SK-N-SH (cell line): ENCODE data around the gene EFCAB13. TPM values are rescaled to one million over a fixed set of nuclear protein-coding genes. Genes with fewer than 3 reads are reported as not detected.

Experiments used
- CTCF ChIA-PET: fragments of 300-600, 350-600 bp; formaldehyde crosslinking; extraction: SDS; loops from one replicate; lab custom pipeline; 2021; lab: Yijun Ruan, JAX
- POLR2A ChIA-PET: fragments of 350-600 bp; sonication (Branson Sonifier 250); formaldehyde crosslinking; extraction: SDS; loops from one replicate; lab custom pipeline; 2020; ENCODE audit warnings: antibody characterized with exemption, inconsistent platforms; lab: Yijun Ruan, JAX
- DNase-seq: peaks from one replicate; pipeline ENCODE4 v3.0.0; 2012
- H2AFZ ChIP-seq: fragments of 200-600 bp; sonication (generic); 2 replicates; pipeline ENCODE4 v1.8.1; 2016; ENCODE audit warnings: antibody characterized with exemption, mild to moderate bottlenecking, low read depth
- H3F3A ChIP-seq: fragments of 200-600 bp; sonication (generic); replicated peaks from 2 replicates; pipeline ENCODE3; 2016; ENCODE audit warnings: antibody characterized with exemption, mild to moderate bottlenecking; ENCODE audit not compliant: insufficient read depth
- H3K27ac ChIP-seq, 2 experiments: fragments of 200-500 bp in 1 of 2; fragments of 200-600 bp in 1 of 2; sonication (Bioruptor generic) in 1 of 2; sonication (generic), shearing (Covaris generic) in 1 of 2; 2 replicates each; pipeline versions ENCODE4 v1.5.1 to v1.6.1; 2014 to 2016; ENCODE audit warnings: low read depth in 2 of 2, inconsistent platforms in 1 of 2, low read length in 1 of 2, mild to moderate bottlenecking in 1 of 2, mixed read lengths in 1 of 2
- H3K27me3 ChIP-seq: fragments of 200-600 bp; sonication (generic), shearing (Covaris generic); 2 replicates; pipeline ENCODE4 v1.6.1; 2016; ENCODE audit warnings: mixed run types; ENCODE audit not compliant: insufficient read depth
- H3K36me3 ChIP-seq, 2 experiments: fragments of 200-500 bp in 1 of 2; fragments of 200-600 bp in 1 of 2; sonication (Bioruptor generic) in 1 of 2; sonication (generic) in 1 of 2; replicated peaks in 1 of 2; 2 replicates each; pipeline versions ENCODE3 to v1.5.1; 2014 to 2016; ENCODE audit warnings: low read length in 1 of 2, mild to moderate bottlenecking in 1 of 2; ENCODE audit not compliant: insufficient read depth in 2 of 2, control insufficient read depth in 1 of 2
- H3K4me1 ChIP-seq, 2 experiments: fragments of 200-500 bp in 1 of 2; fragments of 200-600 bp in 1 of 2; sonication (Bioruptor generic) in 1 of 2; sonication (generic), shearing (Covaris generic) in 1 of 2; 2 replicates each; pipeline versions ENCODE4 v1.5.1 to v1.6.1; 2014 to 2016; ENCODE audit warnings: low read depth in 1 of 2, low read length in 1 of 2, mixed run types in 1 of 2; ENCODE audit not compliant: insufficient read depth in 2 of 2, control insufficient read depth in 1 of 2
- H3K4me2 ChIP-seq: fragments of 200-600 bp; sonication (generic), shearing (Covaris generic); 2 replicates; pipeline ENCODE4 v1.6.1; 2017; ENCODE audit warnings: mixed run types
- H3K4me3 ChIP-seq, 2 experiments: fragments of 200-500 bp in 1 of 2; fragments of 200-600 bp in 1 of 2; sonication (Bioruptor generic) in 1 of 2; sonication (generic), shearing (Covaris generic) in 1 of 2; 2 replicates each; pipeline versions ENCODE4 v1.5.1 to v1.8.1; 2014 to 2016; ENCODE audit warnings: low read depth in 2 of 2, inconsistent platforms in 1 of 2, low read length in 1 of 2, mild to moderate bottlenecking in 1 of 2, mixed read lengths in 1 of 2, moderate library complexity in 1 of 2
- H3K79me2 ChIP-seq: fragments of 200-600 bp; sonication (generic); 2 replicates; pipeline ENCODE4 v1.8.1; 2017; ENCODE audit warnings: mild to moderate bottlenecking; ENCODE audit not compliant: insufficient read depth
- H3K9ac ChIP-seq: fragments of 200-600 bp; sonication (generic); 2 replicates; pipeline ENCODE4 v1.6.1; 2017; ENCODE audit warnings: mixed run types
- H3K9me2 ChIP-seq: fragments of 200-600 bp; sonication (generic); 2 replicates; pipeline ENCODE4 v1.6.1; 2017; ENCODE audit warnings: mixed run types
- H3K9me3 ChIP-seq: fragments of 200-600 bp; sonication (generic); 2 replicates; pipeline ENCODE4 v1.6.1; 2017; ENCODE audit warnings: mixed run types, mild to moderate bottlenecking, moderate library complexity
- H4K20me1 ChIP-seq: fragments of 200-600 bp; sonication (generic); 2 replicates; pipeline ENCODE4 v1.6.1; 2017; ENCODE audit warnings: mild to moderate bottlenecking, mixed run types; ENCODE audit not compliant: insufficient read depth
- CHD2 ChIP-seq: fragments of 150-350 bp; IDR thresholded peaks from 2 replicates; pipeline ENCODE4 v1.6.1; 2018; ENCODE audit warnings: low read length; ENCODE audit not compliant: partially characterized antibody
- CTCF ChIP-seq: fragments of 200-600 bp; sonication (generic); IDR thresholded peaks from 2 replicates; pipeline ENCODE4 v1.6.1; 2017; ENCODE audit warnings: antibody characterized with exemption, mild to moderate bottlenecking, moderate library complexity
- EP300 ChIP-seq, 2 experiments: IDR thresholded peaks; 2 replicates each; pipeline versions ENCODE4 v1.4.0 to v1.6.1; 2012; ENCODE audit warnings: borderline replicate concordance in 1 of 2, low read depth in 1 of 2, low read length in 1 of 2
- FOSL2 ChIP-seq: IDR thresholded peaks from 2 replicates; pipeline ENCODE4 v1.4.0; 2012; ENCODE audit warnings: low read depth, mild to moderate bottlenecking, moderate library complexity, borderline replicate concordance
- FOXJ3 ChIP-seq: sonication (generic); formaldehyde crosslinking; IDR thresholded peaks from 2 replicates; pipeline ENCODE4 v1.5.1; 2020; ENCODE audit warnings: mild to moderate bottlenecking, missing genetic modification reagents
- FOXM1 ChIP-seq: IDR thresholded peaks from 2 replicates; pipeline ENCODE4 v1.4.0; 2012; ENCODE audit warnings: low read depth, mild to moderate bottlenecking
- GABPA ChIP-seq: IDR thresholded peaks from 2 replicates; pipeline ENCODE4 v1.4.0; 2012; ENCODE audit warnings: low read depth, mild to moderate bottlenecking
- IRF3 ChIP-seq: fragments of 150-350 bp; IDR thresholded peaks from 2 replicates; pipeline ENCODE4 v1.6.1; 2016; ENCODE audit warnings: mild to moderate bottlenecking, low read depth, low read length
- MXI1 ChIP-seq: IDR thresholded peaks from 2 replicates; pipeline ENCODE4 v1.6.1; 2012; ENCODE audit warnings: mild to moderate bottlenecking, low read depth, low read length, improper control_type of control experiment
- NRF1 ChIP-seq: IDR thresholded peaks from 2 replicates; pipeline ENCODE4 v1.6.1; 2012; ENCODE audit warnings: low read depth, mild to moderate bottlenecking, low read length
- PBX3 ChIP-seq: IDR thresholded peaks from 2 replicates; pipeline ENCODE4; 2012
- RAD21 ChIP-seq: IDR thresholded peaks from 2 replicates; pipeline ENCODE4 v1.6.1; 2012; ENCODE audit warnings: mild to moderate bottlenecking, low read length
- RCOR1 ChIP-seq: fragments of 150-350 bp; IDR thresholded peaks from 2 replicates; pipeline ENCODE4 v1.6.1; 2017; ENCODE audit warnings: antibody characterized with exemption, low read length
- SIN3A ChIP-seq: IDR thresholded peaks from 2 replicates; pipeline ENCODE4 v1.6.1; 2012; ENCODE audit warnings: low read depth, mild to moderate bottlenecking, low read length, moderate library complexity, borderline replicate concordance
- SMC3 ChIP-seq: IDR thresholded peaks from 2 replicates; pipeline ENCODE4 v1.6.1; 2012; ENCODE audit warnings: low read depth, low read length, improper control_type of control experiment
- USF1 ChIP-seq: IDR thresholded peaks from 2 replicates; pipeline ENCODE4 v1.4.0; 2012; ENCODE audit warnings: low read depth, borderline replicate concordance
- YY1 ChIP-seq: IDR thresholded peaks from 2 replicates; pipeline ENCODE4 v1.4.0; 2012; ENCODE audit warnings: low read depth, mild to moderate bottlenecking
- whole genome bisulfite sequencing: methylation state at CpG from one replicate; pipeline ENCODE4 v1.1.6; 2017; ENCODE audit warnings: low lambda C conversion rate; 5-methylcytosine and 5-hydroxymethylcytosine counted together
- polyA plus RNA-seq, 3 experiments: library from polyadenylated mRNA; depleted of rRNA; stranded (reverse); fragments of >200 nt; gene quantifications; 2 replicates each; pipeline ENCODE4 v1.2.3, GENCODE V29; 2012

The EFCAB13 gene
- polyA plus RNA-seq, 1 of the 3 experiments (the other 2 are of a cell fraction) = 0.16 TPM

- DNase-seq = no peak
- POLR2A ChIA-PET = interaction anchor here (1.0 to 2.4 kb wide), 2 partner anchors 41 to 49 kb away, joined by 3 to 9 read pairs; partner anchors contain the start of gene EFCAB13
- no peak for TF ChIP-seq CTCF
- TF ChIP-seq CHD2 = peak; percentile 50
- no peak for TF ChIP-seq FOXJ3 (CRISPR knock-in tag)
- TF ChIP-seq FOXM1 = no peak
- TF ChIP-seq IRF3 = no peak
- TF ChIP-seq EP300 (IDR thresholded peaks at IDR 0.05; ENCODE audit: borderline replicate concordance in 1 of 2, low read depth in 1 of 2, low read length in 1 of 2) = peak in 1 of 2 experiments; percentile 23; a peak in 1 of 4 replicates
- peak; percentile 46; the same call in 1 of the 2 replicates for TF ChIP-seq RCOR1
- TF ChIP-seq MXI1 = peak; percentile 49; the same call in 1 of the 2 replicates
- Histone ChIP-seq H3K27ac (peak overlapping the region; percentile 10 to 78; a peak in 3 of 4 replicates), H3K4me2 (no peak overlapping the region), H2AFZ (no peak overlapping the region), H3F3A (peaks cover 12% of the 10 kb centered on the region), H3K36me3 (no peaks in the 10 kb centered on the region), H3K27me3 (no peaks in the 10 kb centered on the region), H4K20me1 (no peaks in the 10 kb centered on the region), H3K4me1 (peaks cover 34% of the 10 kb centered on the region in 2 experiments), H3K9me3 (no peaks in the 10 kb centered on the region), H3K9me2 (no peaks in the 10 kb centered on the region), H3K4me3 (no peak overlapping the region), H3K79me2 (no peaks in the 10 kb centered on the region), H3K9ac (no peak overlapping the region)
- CTCF ChIA-PET = interaction anchor here (1.0 to 4.0 kb wide), 7 partner anchors 10 to 45 kb away, joined by 3 to 28 read pairs (median 5); no protein-coding TSS in a partner anchor
- 93% methylated on average over 5 of the region's 5 CpGs for WGBS
These were observed 49.3 kb upstream of the EFCAB13 start for GRCh38 chr17:47274319-47275069.

GRCh38 chr17:47275245-47275984, 48.3 kb upstream of the EFCAB13 start:
- Histone ChIP-seq H3K9me3 (no peaks in the 10 kb centered on the region), H3K4me2 (peak overlapping the region; percentile 55), H3K27ac (peak overlapping the region; percentile 10 to 78; a peak in 3 of 4 replicates), H3K79me2 (no peaks in the 10 kb centered on the region), H4K20me1 (no peaks in the 10 kb centered on the region), H3K4me3 (no peak overlapping the region), H2AFZ (no peak overlapping the region; the same call in 1 of the 2 replicates), H3K9ac (no peak overlapping the region), H3K4me1 (peaks cover 34 to 44% of the 10 kb centered on the region in 2 experiments), H3K27me3 (no peaks in the 10 kb centered on the region), H3K9me2 (no peaks in the 10 kb centered on the region), H3F3A (peaks cover 12% of the 10 kb centered on the region), H3K36me3 (no peaks in the 10 kb centered on the region)
- peak; percentile 93 for DNase-seq
- ChIA-PET CTCF (interaction anchor here (0.7 to 4.0 kb wide), 14 partner anchors 10 to 46 kb away, joined by 3 to 28 read pairs (median 4); partner anchors contain the start of gene ITGB3), POLR2A (interaction anchor here (0.7 to 2.4 kb wide), 10 partner anchors 9 to 374 kb away, joined by 3 to 9 read pairs (median 3); partner anchors contain the start of genes EFCAB13, ITGB3 and KPNB1)
- WGBS = 20% methylated on average over 13 of the region's 13 CpGs
- TF ChIP-seq IRF3 (no peak), GABPA (0 out of 2 replicates have a peak, but pooled peaks have one; percentile 7), PBX3 (peak; percentile 9; the same call in 1 of the 2 replicates), USF1 (no peak), SMC3 (peak; percentile 20; the same call in 1 of the 2 replicates), FOSL2 (peak; percentile 31; the same call in 1 of the 2 replicates), EP300 (IDR thresholded peaks at IDR 0.05; ENCODE audit: borderline replicate concordance in 1 of 2, low read depth in 1 of 2, low read length in 1 of 2) (peak in 1 of 2 experiments; percentile 89; a peak in 2 of 4 replicates), YY1 (no peak), RAD21 (peak; percentile 31), SIN3A (peak; percentile 47; the same call in 1 of the 2 replicates), MXI1 (peak; percentile 92), NRF1 (no peak)
